Neural progenitor cell (in vitro differentiated cells): Measurements from ENCODE around the gene MEOX1. TPM values are rescaled to one million over a fixed set of nuclear protein-coding genes. Genes with fewer than 3 reads are reported as not detected.

Experiments
- DNase-seq: peaks from one replicate; pipeline ENCODE4 v3.0.0-alpha.2; 2016; ENCODE audit warnings: low spot score
- H2AFZ ChIP-seq: fragments of 200-600 bp; sonication (generic); replicated peaks from 2 replicates; pipeline ENCODE4 v1.6.1; 2016; ENCODE audit warnings: antibody characterized with exemption
- H3F3A ChIP-seq: fragments of 200-600 bp; sonication (generic); 2 replicates; pipeline ENCODE4 v1.6.1; 2016; ENCODE audit warnings: antibody characterized with exemption, low read depth
- H3K27ac ChIP-seq: fragments of 200-600 bp; sonication (generic); 2 replicates; pipeline ENCODE4 v1.5.1; 2016; ENCODE audit warnings: mild to moderate bottlenecking
- H3K27me3 ChIP-seq: fragments of 200-600 bp; sonication (generic); 2 replicates; pipeline ENCODE4 v1.6.1; 2016; ENCODE audit warnings: mild to moderate bottlenecking, moderate library complexity
- H3K36me3 ChIP-seq: fragments of 200-600 bp; sonication (generic); 2 replicates; pipeline ENCODE4 v1.5.1; 2016
- H3K4me1 ChIP-seq: fragments of 200-600 bp; sonication (generic); 2 replicates; pipeline ENCODE4 v1.6.1; 2016; ENCODE audit warnings: mixed run types
- H3K4me2 ChIP-seq: fragments of 200-600 bp; sonication (generic); 2 replicates; pipeline ENCODE4 v1.6.1; 2016
- H3K4me3 ChIP-seq: fragments of 200-600 bp; sonication (generic); 2 replicates; pipeline ENCODE4 v1.5.1; 2016
- H3K79me2 ChIP-seq: fragments of 200-600 bp; sonication (generic); 2 replicates; pipeline ENCODE4 v1.6.1; 2016; ENCODE audit warnings: low read depth
- H3K9ac ChIP-seq: fragments of 200-600 bp; sonication (generic); 2 replicates; pipeline ENCODE4 v1.6.1; 2016
- H3K9me3 ChIP-seq: fragments of 200-600 bp; sonication (generic); 2 replicates; pipeline ENCODE4 v1.5.1; 2016; ENCODE audit warnings: low read depth
- H4K20me1 ChIP-seq: fragments of 200-600 bp; sonication (generic); 2 replicates; pipeline ENCODE4 v1.6.1; 2016; ENCODE audit warnings: low read depth
- H3K27ac Mint-ChIP-seq: 3 replicates; pipeline ENCODE4 v1.8.0; 2021; ENCODE audit warnings: mixed read lengths
- H3K27me3 Mint-ChIP-seq: 2 replicates; pipeline ENCODE4 v1.8.0; 2022; ENCODE audit warnings: low read depth, mild to moderate bottlenecking, inconsistent platforms, moderate library complexity, mixed read lengths; ENCODE audit not compliant: insufficient read depth
- H3K36me3 Mint-ChIP-seq: 3 replicates; pipeline ENCODE4 v1.8.0; 2021; ENCODE audit warnings: mixed read lengths
- H3K4me1 Mint-ChIP-seq: 3 replicates; pipeline ENCODE4 v1.8.0; 2021; ENCODE audit warnings: mixed read lengths
- H3K4me3 Mint-ChIP-seq: 3 replicates; pipeline ENCODE4 v1.8.0; 2021; ENCODE audit warnings: mild to moderate bottlenecking, moderate library complexity, mixed read lengths
- H3K9me3 Mint-ChIP-seq: 3 replicates; pipeline ENCODE4 v1.8.0; 2020; ENCODE audit warnings: mixed read lengths
- EZH2 ChIP-seq: fragments of 200-600 bp; sonication (generic); IDR thresholded peaks from 2 replicates; pipeline ENCODE4 v1.6.1; 2017; ENCODE audit warnings: antibody characterized with exemption, mild to moderate bottlenecking, moderate library complexity
- EZH2phosphoT487 ChIP-seq: fragments of 200-600 bp; sonication (generic); IDR thresholded peaks from 2 replicates; pipeline ENCODE4 v1.6.1; 2017; ENCODE audit warnings: antibody characterized with exemption
- total RNA-seq: library from RNA; depleted of rRNA; stranded (reverse); fragments of >200 nt; gene quantifications from 2 replicates; pipeline ENCODE4 v1.2.3, GENCODE V29; 2015; ENCODE audit warnings: low replicate concordance
- TF ChIP-seq, protein P1 (sequence below): fragments of 200-600 bp; sonication (generic); IDR thresholded peaks from 2 replicates; pipeline ENCODE4 v1.5.1; 2017; ENCODE audit warnings: antibody characterized with exemption, mild to moderate bottlenecking

Gene MEOX1
- total RNA-seq, 1 donor from 2014 or later, result not detected

DNA sequence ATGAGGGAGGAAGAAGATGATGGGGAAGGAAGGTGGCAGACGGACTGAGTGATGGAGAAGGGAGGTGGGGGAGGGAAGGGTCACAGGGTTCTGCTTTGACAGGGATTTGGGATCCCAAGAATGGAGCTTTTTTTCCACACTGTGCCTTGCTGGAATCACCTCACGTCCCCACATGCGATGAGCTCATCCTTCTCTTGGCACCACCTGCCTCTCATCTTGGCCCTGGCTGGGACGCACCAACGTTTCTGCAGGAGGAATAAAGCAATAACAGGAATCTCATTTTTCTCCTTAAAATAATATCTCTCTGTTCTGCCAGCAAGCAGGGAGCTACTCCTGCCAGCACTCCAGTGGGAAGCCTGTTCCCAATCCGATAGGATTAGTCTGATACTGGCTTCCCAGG, 47.8 kb downstream of the MEOX1 start:
- no peak overlapping the region for H3K27ac ChIP-seq
- H2AFZ ChIP-seq, result no peak overlapping the region
- peaks cover 7% of the 10 kb centered on the region for H3K27me3 Mint-ChIP-seq
- no peaks in the 10 kb centered on the region for H3K79me2 ChIP-seq
- no peaks in the 10 kb centered on the region for H3K27me3 ChIP-seq
- H3K4me3 Mint-ChIP-seq, result no peak overlapping the region
- peaks cover 5% of the 10 kb centered on the region for H3K9me3 Mint-ChIP-seq
- no peaks in the 10 kb centered on the region for H3K9me3 ChIP-seq
- H3K4me1 Mint-ChIP-seq, result peaks cover 6% of the 10 kb centered on the region
- H3K36me3 ChIP-seq, result no peaks in the 10 kb centered on the region
- H3K4me1 ChIP-seq, result no peaks in the 10 kb centered on the region
- no peaks in the 10 kb centered on the region for H3F3A ChIP-seq
- no peak overlapping the region for H3K4me3 ChIP-seq
- TF ChIP-seq EZH2phosphoT487 (no peak), EZH2 (no peak)
- TF ChIP-seq, protein P1, sequence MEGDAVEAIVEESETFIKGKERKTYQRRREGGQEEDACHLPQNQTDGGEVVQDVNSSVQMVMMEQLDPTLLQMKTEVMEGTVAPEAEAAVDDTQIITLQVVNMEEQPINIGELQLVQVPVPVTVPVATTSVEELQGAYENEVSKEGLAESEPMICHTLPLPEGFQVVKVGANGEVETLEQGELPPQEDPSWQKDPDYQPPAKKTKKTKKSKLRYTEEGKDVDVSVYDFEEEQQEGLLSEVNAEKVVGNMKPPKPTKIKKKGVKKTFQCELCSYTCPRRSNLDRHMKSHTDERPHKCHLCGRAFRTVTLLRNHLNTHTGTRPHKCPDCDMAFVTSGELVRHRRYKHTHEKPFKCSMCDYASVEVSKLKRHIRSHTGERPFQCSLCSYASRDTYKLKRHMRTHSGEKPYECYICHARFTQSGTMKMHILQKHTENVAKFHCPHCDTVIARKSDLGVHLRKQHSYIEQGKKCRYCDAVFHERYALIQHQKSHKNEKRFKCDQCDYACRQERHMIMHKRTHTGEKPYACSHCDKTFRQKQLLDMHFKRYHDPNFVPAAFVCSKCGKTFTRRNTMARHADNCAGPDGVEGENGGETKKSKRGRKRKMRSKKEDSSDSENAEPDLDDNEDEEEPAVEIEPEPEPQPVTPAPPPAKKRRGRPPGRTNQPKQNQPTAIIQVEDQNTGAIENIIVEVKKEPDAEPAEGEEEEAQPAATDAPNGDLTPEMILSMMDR, result no peak
- no peak overlapping the region for H3K4me2 ChIP-seq
- H3K36me3 Mint-ChIP-seq, result no peaks in the 10 kb centered on the region
- no peaks in the 10 kb centered on the region for H4K20me1 ChIP-seq
- DNase-seq, result no peak
- no peak overlapping the region for H3K9ac ChIP-seq
- no peak overlapping the region for H3K27ac Mint-ChIP-seq

DNA sequence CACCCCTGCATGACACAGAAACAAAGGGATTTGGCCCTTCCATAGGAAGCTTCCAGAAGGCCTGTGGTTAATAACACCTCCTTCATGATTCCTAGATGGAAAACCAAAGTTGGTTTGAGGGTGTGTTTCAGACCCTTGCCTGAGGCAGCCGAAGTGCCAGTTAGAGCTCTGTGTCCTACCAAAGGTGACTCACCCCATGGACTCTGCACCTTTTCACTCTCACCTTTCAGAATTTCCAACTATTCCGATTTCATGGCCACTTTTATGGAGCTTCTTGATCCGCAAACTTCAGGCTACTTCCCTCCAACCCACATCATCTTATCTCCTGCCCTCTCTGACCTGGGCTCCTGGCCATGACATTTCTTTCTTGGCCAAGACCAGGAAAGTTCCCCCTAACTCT, 49.2 kb downstream of the MEOX1 start:
- H3K9ac ChIP-seq, result no peak overlapping the region
- no peaks in the 10 kb centered on the region for H3K79me2 ChIP-seq
- no peak overlapping the region for H2AFZ ChIP-seq
- H4K20me1 ChIP-seq, result no peaks in the 10 kb centered on the region
- H3K9me3 Mint-ChIP-seq, result peaks cover 5% of the 10 kb centered on the region
- TF ChIP-seq EZH2phosphoT487, result no peak
- TF ChIP-seq, protein P1, result no peak
- no peak for TF ChIP-seq EZH2
- H3K36me3 ChIP-seq, result no peaks in the 10 kb centered on the region
- peaks cover 5% of the 10 kb centered on the region for H3K4me1 Mint-ChIP-seq
- no peak overlapping the region for H3K27ac ChIP-seq
- H3K27me3 ChIP-seq, result no peaks in the 10 kb centered on the region
- no peak overlapping the region for H3K4me3 ChIP-seq
- no peaks in the 10 kb centered on the region for H3F3A ChIP-seq
- no peaks in the 10 kb centered on the region for H3K9me3 ChIP-seq
- no peak overlapping the region for H3K27ac Mint-ChIP-seq
- no peak overlapping the region for H3K4me2 ChIP-seq
- H3K36me3 Mint-ChIP-seq, result no peaks in the 10 kb centered on the region
- peaks cover 7% of the 10 kb centered on the region for H3K27me3 Mint-ChIP-seq
- DNase-seq, result no peak
- no peak overlapping the region for H3K4me3 Mint-ChIP-seq
- H3K4me1 ChIP-seq, result no peaks in the 10 kb centered on the region

DNA sequence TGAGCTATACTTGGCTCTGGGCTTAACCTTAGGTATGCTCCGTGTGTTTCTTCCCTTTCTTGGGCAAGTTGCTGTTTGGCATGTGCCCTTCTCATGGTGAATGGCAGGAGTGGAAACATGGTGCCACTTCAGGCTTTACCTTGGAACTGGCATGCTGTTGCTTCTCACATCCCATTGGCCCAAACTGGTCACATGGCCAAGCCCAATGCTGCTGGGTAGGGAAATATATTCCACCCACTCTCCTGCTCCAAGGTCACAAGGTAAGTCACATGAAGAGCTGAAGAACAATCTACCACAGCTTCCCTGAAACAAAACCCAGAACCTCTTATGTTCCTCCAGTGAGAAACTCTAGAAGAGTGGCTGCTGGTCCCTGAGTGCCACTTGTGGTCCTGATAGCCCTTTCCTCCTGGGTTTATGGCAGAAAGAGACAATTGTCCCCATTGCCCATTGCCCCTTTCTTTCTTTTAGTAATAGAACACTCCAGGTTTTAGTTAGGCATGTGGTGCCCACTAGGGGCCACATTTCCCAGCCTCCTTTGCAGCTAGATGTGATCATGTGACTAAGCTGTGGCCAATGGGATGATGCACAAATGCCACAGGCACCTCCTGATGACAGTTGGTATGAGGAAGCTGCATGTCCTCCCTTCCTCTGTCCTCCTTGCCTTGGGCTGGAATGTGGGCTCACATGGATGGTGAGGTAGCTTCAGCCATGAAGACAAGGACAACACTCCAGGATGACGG, 50.3 kb downstream of the MEOX1 start:
- Histone ChIP-seq H3K9ac (no peak overlapping the region), H3K9me3 (no peaks in the 10 kb centered on the region), H3K27me3 (no peaks in the 10 kb centered on the region), H3K4me1 (no peaks in the 10 kb centered on the region), H3K79me2 (no peaks in the 10 kb centered on the region), H2AFZ (no peak overlapping the region), H3K4me3 (no peak overlapping the region), H3F3A (no peaks in the 10 kb centered on the region), H3K4me2 (no peak overlapping the region), H3K27ac (no peak overlapping the region), H3K36me3 (no peaks in the 10 kb centered on the region), H4K20me1 (no peaks in the 10 kb centered on the region)
- Mint-ChIP-seq H3K27ac (no peak overlapping the region), H3K27me3 (peaks cover 7% of the 10 kb centered on the region), H3K36me3 (no peaks in the 10 kb centered on the region), H3K4me3 (no peak overlapping the region), H3K9me3 (peaks cover 5% of the 10 kb centered on the region), H3K4me1 (peaks cover 5% of the 10 kb centered on the region)
- no peak for DNase-seq
- TF ChIP-seq EZH2 (no peak), EZH2phosphoT487 (no peak)
- TF ChIP-seq, protein P1, result no peak
